Activated CD8-positive, alpha-beta T cell treated with anti-CD3 and anti-CD28 coated beads for 36 hours (primary cell): Measurements from ENCODE around the gene KCTD16. TPM values are rescaled to one million over a fixed set of nuclear protein-coding genes. Genes with fewer than 3 reads are reported as not detected.

Experiments
- ATAC-seq: fragments of 200-7000 bp; cut with Tn5 transposase; one replicate; pipeline ENCODE4 v1.10.0; 2021; ENCODE audit warnings: mild to moderate bottlenecking, moderate library complexity
- CTCF ChIA-PET: fragments of 350-600 bp; sonication (Branson Sonifier 250); formaldehyde crosslinking; loops from one replicate; lab custom pipeline; 2021; ENCODE audit warnings: antibody characterized with exemption; lab: Charles Lee
- POLR2A ChIA-PET: fragments of 350-600 bp; sonication (Branson Sonifier 250); formaldehyde crosslinking; loops from one replicate; lab custom pipeline; 2021; ENCODE audit warnings: antibody characterized with exemption; lab: Charles Lee
- DNase-seq: peaks from one replicate; pipeline ENCODE4 v3.0.0-alpha.2; 2020
- H3K27ac Mint-ChIP-seq: one replicate; pipeline ENCODE4 v1.8.0; 2021; ENCODE audit warnings: mild to moderate bottlenecking, mixed read lengths
- H3K27me3 Mint-ChIP-seq: one replicate; pipeline ENCODE4 v1.8.0; 2021; ENCODE audit warnings: mixed read lengths
- H3K36me3 Mint-ChIP-seq: one replicate; pipeline ENCODE4 v1.8.0; 2021; ENCODE audit warnings: low read depth, mixed read lengths
- H3K4me1 Mint-ChIP-seq: one replicate; pipeline ENCODE4 v1.8.0; 2021; ENCODE audit warnings: low read depth, mixed read lengths
- H3K4me3 Mint-ChIP-seq: one replicate; pipeline ENCODE4 v1.8.0; 2021; ENCODE audit warnings: mild to moderate bottlenecking, moderate library complexity, mixed read lengths
- H3K9me3 Mint-ChIP-seq: one replicate; pipeline ENCODE4 v1.8.0; 2021; ENCODE audit warnings: mixed read lengths
- intact Hi-C: fragments of 100-400 bp; cut with micrococcal nuclease; formaldehyde crosslinking; loops from one replicate; pipeline ENCODE4 v1.10.0; 2022
- total RNA-seq, 2 experiments: library from RNA; stranded (reverse); gene quantifications; one replicate each; pipeline ENCODE4 v1.2.3, GENCODE V29; 2021
- TF ChIP-seq, protein P1 (sequence below): fragments of 200-600 bp; IDR thresholded peaks from one replicate; pipeline ENCODE4 v1.8.0; 2022; ENCODE audit warnings: antibody characterized with exemption, mild to moderate bottlenecking

Gene KCTD16
- total RNA-seq, 2 experiments from 2014 or later: 0.27 to 0.29 TPM

DNA sequence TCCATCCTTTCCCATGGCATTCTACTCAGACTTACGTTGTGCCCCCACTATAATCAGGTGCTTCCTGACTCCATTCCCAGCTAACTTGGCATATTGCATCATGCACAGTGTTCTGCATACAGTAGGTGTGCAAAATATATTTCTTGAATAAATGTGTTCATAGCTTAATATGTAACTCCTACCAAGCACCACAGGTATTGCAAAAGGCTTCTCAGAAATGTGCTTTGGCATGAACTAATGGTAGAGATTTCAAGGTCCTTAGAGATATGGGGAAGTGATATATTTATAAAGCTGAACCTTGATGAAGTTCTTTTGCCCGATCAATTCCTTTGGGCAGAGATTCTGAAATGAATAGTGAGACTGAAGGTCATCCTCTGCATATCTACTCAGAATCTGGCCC lies 220.4 kb downstream of the KCTD16 start:
- POLR2A ChIA-PET: no interaction called here
- Mint-ChIP-seq H3K9me3 (peaks cover 1% of the 10 kb centered on the region), H3K27me3 (no peaks in the 10 kb centered on the region), H3K4me1 (no peaks in the 10 kb centered on the region), H3K27ac (no peak overlapping the region), H3K4me3 (no peak overlapping the region), H3K36me3 (no peaks in the 10 kb centered on the region)
- intact Hi-C loops: no loop called here
- TF ChIP-seq, protein P1, sequence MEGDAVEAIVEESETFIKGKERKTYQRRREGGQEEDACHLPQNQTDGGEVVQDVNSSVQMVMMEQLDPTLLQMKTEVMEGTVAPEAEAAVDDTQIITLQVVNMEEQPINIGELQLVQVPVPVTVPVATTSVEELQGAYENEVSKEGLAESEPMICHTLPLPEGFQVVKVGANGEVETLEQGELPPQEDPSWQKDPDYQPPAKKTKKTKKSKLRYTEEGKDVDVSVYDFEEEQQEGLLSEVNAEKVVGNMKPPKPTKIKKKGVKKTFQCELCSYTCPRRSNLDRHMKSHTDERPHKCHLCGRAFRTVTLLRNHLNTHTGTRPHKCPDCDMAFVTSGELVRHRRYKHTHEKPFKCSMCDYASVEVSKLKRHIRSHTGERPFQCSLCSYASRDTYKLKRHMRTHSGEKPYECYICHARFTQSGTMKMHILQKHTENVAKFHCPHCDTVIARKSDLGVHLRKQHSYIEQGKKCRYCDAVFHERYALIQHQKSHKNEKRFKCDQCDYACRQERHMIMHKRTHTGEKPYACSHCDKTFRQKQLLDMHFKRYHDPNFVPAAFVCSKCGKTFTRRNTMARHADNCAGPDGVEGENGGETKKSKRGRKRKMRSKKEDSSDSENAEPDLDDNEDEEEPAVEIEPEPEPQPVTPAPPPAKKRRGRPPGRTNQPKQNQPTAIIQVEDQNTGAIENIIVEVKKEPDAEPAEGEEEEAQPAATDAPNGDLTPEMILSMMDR: no peak
- ATAC-seq (no peak), DNase-seq (no peak)
- CTCF ChIA-PET: no interaction called here

DNA sequence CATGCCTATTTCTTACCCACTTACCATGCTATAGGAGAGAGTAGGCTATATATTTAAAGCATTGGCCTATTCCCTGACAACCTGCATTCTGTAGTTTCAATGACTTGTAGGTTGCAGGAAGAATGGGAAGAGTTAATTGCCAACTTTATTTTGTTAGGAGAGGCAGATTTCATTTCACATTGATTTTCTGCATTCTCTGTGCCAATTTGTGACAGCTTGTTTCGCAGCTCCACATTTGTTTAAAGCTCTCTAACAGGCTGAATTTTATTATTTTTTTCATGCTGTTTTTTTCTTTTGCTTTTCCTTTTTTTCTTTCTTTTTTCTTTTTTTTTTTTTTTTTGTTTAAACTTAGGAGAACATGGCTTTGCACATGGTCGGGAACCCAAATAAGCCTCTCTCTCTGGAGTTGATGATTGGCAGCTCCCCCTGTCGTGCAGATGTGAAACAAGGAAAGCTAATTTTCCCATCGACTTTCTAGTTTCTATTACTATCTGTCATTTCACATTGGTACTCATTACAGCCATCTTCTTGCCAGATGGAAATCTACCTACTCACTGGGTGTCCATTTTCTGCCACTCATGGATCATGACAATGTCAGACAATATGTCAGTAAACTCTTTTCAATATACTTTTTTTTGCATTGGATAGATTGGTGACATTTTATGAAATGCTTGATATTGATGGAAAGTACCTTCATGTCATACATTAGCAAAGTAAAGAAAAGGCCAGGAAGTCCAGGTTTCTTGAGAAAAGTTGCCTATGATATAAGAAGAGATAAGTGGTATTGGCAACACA lies 223.2 kb downstream of the KCTD16 start:
- Mint-ChIP-seq H3K27ac (no peak overlapping the region), H3K4me3 (no peak overlapping the region), H3K36me3 (no peaks in the 10 kb centered on the region), H3K27me3 (no peaks in the 10 kb centered on the region), H3K4me1 (no peaks in the 10 kb centered on the region), H3K9me3 (peaks cover 1% of the 10 kb centered on the region)
- CTCF ChIA-PET: no interaction called here
- POLR2A ChIA-PET: no interaction called here
- no peak for DNase-seq
- ATAC-seq: no peak
- intact Hi-C loops: no loop called here
- TF ChIP-seq, protein P1: no peak

DNA sequence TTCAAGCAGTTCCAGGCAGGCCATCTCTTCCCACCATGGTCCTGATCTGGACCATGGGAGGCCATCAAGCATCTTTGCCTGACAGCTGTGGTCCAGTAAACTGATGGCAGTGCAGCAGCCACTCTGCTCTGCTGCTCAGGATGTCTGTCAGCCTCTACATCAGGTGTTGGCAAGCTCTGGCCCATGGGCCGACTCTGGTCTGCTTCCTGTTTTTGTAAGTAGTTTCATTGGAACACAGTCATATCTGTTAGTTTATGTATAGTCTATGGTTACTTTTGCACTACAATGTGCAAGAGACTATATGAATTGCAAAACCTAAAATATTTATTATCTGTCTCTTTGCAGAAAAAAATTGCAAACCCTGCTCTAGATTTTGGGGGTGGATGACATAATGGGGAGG lies 225.0 kb downstream of the KCTD16 start:
- no peak overlapping the region for H3K27ac Mint-ChIP-seq
- intact Hi-C loops: no loop called here
- DNase-seq (no peak), ATAC-seq (no peak)
- H3K27me3 Mint-ChIP-seq: no peaks in the 10 kb centered on the region
- ChIA-PET POLR2A (no interaction called here), CTCF (no interaction called here)
- TF ChIP-seq, protein P1: no peak
- no peak overlapping the region for H3K4me3 Mint-ChIP-seq
- peaks cover 1% of the 10 kb centered on the region for H3K9me3 Mint-ChIP-seq
- no peaks in the 10 kb centered on the region for H3K4me1 Mint-ChIP-seq
- H3K36me3 Mint-ChIP-seq: no peaks in the 10 kb centered on the region

DNA sequence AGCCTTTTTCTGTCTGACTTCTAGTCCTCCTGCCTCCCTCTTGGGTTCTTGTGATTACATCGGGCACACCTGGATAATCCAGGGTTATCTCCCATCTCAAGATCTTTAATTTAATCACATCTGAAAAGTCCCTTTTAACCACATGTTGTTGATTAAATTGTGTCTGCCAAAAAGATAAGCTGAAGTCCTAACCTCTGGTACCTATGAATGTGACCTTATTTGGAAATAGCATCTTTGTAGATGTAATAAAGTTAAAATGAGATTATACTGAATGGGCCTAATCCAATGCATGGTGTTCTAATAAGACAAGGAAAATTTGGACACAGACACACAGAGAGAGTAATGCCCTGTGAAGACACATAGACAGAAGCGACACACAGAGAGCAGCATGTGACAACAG lies 232.4 kb downstream of the KCTD16 start:
- H3K4me1 Mint-ChIP-seq: no peaks in the 10 kb centered on the region
- POLR2A ChIA-PET: no interaction called here
- H3K27ac Mint-ChIP-seq: no peak overlapping the region
- no peaks in the 10 kb centered on the region for H3K27me3 Mint-ChIP-seq
- H3K36me3 Mint-ChIP-seq: no peaks in the 10 kb centered on the region
- DNase-seq (no peak), ATAC-seq (no peak)
- TF ChIP-seq, protein P1: no peak
- intact Hi-C loops: no loop called here
- H3K4me3 Mint-ChIP-seq: no peak overlapping the region
- CTCF ChIA-PET: no interaction called here
- H3K9me3 Mint-ChIP-seq: no peaks in the 10 kb centered on the region

DNA sequence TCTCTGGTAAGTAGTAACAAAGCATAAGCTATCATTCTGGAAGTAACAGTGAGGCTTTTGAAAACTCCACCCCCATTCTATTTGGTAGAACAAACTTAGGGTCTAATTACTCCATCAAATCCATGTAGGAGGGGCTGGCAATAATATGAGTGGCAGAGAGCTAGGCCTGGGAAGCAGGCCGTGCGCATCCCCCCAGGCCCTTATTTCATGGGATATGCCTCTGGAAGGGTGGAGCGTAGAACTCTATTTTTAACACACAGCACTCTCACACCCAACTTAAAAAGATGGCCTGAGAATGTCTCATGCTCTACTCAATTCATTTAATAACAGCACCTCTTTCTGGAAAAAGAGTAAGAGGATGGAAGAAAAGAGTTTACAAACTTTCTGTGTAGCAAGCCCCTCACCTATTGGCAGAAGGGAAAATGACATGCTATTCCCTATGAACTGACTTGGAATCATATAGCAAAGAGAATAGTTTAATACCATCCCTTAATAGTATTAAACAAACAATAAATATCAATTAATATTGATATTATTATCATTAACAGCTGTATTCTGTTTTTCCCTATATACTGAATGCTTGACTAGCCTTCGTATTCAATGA lies 233.2 kb downstream of the KCTD16 start:
- ChIA-PET POLR2A (no interaction called here), CTCF (no interaction called here)
- TF ChIP-seq, protein P1: no peak
- H3K27me3 Mint-ChIP-seq: no peaks in the 10 kb centered on the region
- no peaks in the 10 kb centered on the region for H3K36me3 Mint-ChIP-seq
- H3K4me3 Mint-ChIP-seq: no peak overlapping the region
- ATAC-seq (no peak), DNase-seq (no peak)
- intact Hi-C loops: no loop called here
- no peak overlapping the region for H3K27ac Mint-ChIP-seq
- peaks cover 3% of the 10 kb centered on the region for H3K9me3 Mint-ChIP-seq
- no peaks in the 10 kb centered on the region for H3K4me1 Mint-ChIP-seq
